Pancreas (tissue), 10 donors: ENCODE data around the gene PCDHA10. TPM values are rescaled to one million over a fixed set of nuclear protein-coding genes. Genes with fewer than 3 reads are reported as not detected.
"Not testable (repeated sequence)": the region's sequence is repeated elsewhere in the genome, so short reads cannot be mapped to it uniquely, and the experiment has no call there.

Experiments
- ATAC-seq, 4 donors: fragments of 200-7000 bp; cut with Tn5 transposase; one replicate each; pipeline versions ENCODE4 v1.8.0 to v1.9.1; 2020; ENCODE audit warnings: mild to moderate bottlenecking in 4 of 4, moderate library complexity in 4 of 4
- DNase-seq, 6 donors: peaks; one replicate each; pipeline ENCODE4 v3.0.0-alpha.2; 2020
- FAIRE-seq: peaks from 2 replicates; lab custom pipeline; 2012; peaks lifted over from hg19 to GRCh38; lab: Jason Lieb, UNC
- H3K27ac ChIP-seq, 4 donors: fragments of 200-600 bp; sonication (generic); 1 replicate in 3 of 4; 2 replicates in 1 of 4; pipeline versions ENCODE4 v1.5.0 to v1.8.0; 2020
- H3K27me3 ChIP-seq, 4 donors: fragments of 200-600 bp; one replicate each; pipeline ENCODE4 v1.8.0; 2021
- H3K36me3 ChIP-seq, 3 donors: fragments of 200-600 bp; sonication (generic) in 1 of 3; one replicate each; pipeline versions ENCODE4 v1.5.0 to v1.8.0; 2020 to 2021
- H3K4me1 ChIP-seq, 3 donors: fragments of 200-600 bp; one replicate each; pipeline ENCODE4 v1.8.0; 2021
- H3K4me3 ChIP-seq, 4 donors: fragments of 200-600 bp; sonication (generic) in 2 of 4; one replicate each; pipeline versions ENCODE4 v1.5.0 to v1.8.0; 2020 to 2021
- H3K9me3 ChIP-seq, 4 donors: fragments of 200-600 bp; one replicate each; pipeline ENCODE4 v1.8.0; 2021
- CTCF ChIP-seq, 4 donors: fragments of 200-600 bp; sonication (generic) in 3 of 4; IDR thresholded peaks; one replicate each; pipeline versions ENCODE4 v1.5.0 to v1.8.0; 2021; ENCODE audit warnings: antibody characterized with exemption in 4 of 4
- WGBS, 2 donors: extraction: QIAGEN DNeasy Blood & Tissue Kit; methylation state at CpG; one replicate each; pipeline ENCODE4 v1.1.7; 2013; 5-methylcytosine and 5-hydroxymethylcytosine counted together
- intact Hi-C, 3 donors: fragments of 100-400 bp; cut with DNase I; formaldehyde crosslinking; loops; one replicate each; pipeline versions ENCODE4 v1.11.1 to v1.14.2; 2022
- polyA plus RNA-seq, 2 donors: library from polyadenylated mRNA; stranded (reverse); fragments of 200-250 nt; gene quantifications; one replicate each; pipeline ENCODE4 v1.2.3, GENCODE V29; 2013
- total RNA-seq, 6 donors: library from RNA; stranded (reverse); fragmentation: NEBNext Ultra II Directional in 4 of 6; extraction: Animal tissue kit (Norgen Biotek cat#: 25700) in 4 of 6; gene quantifications; one replicate each; pipeline versions ENCODE4 v1.2.1 to v1.2.4, GENCODE V29; 2021 to 2023
- donor health status: healthy with polysubstance abuse.
- donor health status: DM: no; HTN: no; CAD: no; lungs with moderate emphysema.
- donor health status: DM: no; HTN: no; CAD: no.
- donor health status: control.
- donor health status: control.
- donor health status: Bipolar disorder and iron deficiency.
- donor health status: DM: yes; HTN: yes; CAD: no.
- donor health status: DM: no; HTN: no; CAD: no.
- donor health status: DM: no; HTN: no; CAD: no.
- donor health status: DM: yes; HTN: yes; CAD: no.

PCDHA10 gene
- total RNA-seq (1 to 10 TPM; 1.4 to 6.7 (median 3.1) TPM), polyA plus RNA-seq (under 1 TPM; 0.16 to 0.34 TPM)

- H3K4me3 ChIP-seq: peak within 1 kb of the TSS in 3 of 4 donors; percentile 13 to 38 (median 34)
- H3K27ac ChIP-seq: peak within 1 kb of the TSS in 3 of 4 donors; percentile 34 to 54 (median 38)
- no peaks in the 10 kb centered on the region for H3K27me3 ChIP-seq
- peak; percentile 79 to 97 (median 90) for ATAC-seq
- DNase-seq: no peak
- peak in 2 of 4 donors; percentile 5 to 12 for TF ChIP-seq CTCF (IDR thresholded peaks at IDR 0.05)
- no peaks in the 10 kb centered on the region for H3K36me3 ChIP-seq
- H3K9me3 ChIP-seq: no peaks in the 10 kb centered on the region
- intact Hi-C loops: no loop called here
- WGBS, 2 donors: 18% methylated on average over 44 of the region's 44 CpGs; no CpG with 5 or more reads in 1 of the 2 donors
- no peak for FAIRE-seq
- H3K4me1 ChIP-seq: no peaks in the 10 kb centered on the region
These were observed at the start of gene PCDHA10 for GRCh38 chr5:140855772-140856674. Gene PCDHA10, plus strand, starts transcription at chr5:140855897. Its CDS starts 152 bp downstream, at chr5:140856049.

GRCh38 chr5:140806834-140807775 is 48.6 kb upstream of the PCDHA10 start, which contains the start of gene PCDHA4:
Gene PCDHA4, plus strand, starts transcription at chr5:140807068.
- DNase-seq: peak in 4 of 6 donors; percentile 22 to 68 (median 61)
- Histone ChIP-seq H3K27ac (peak within 1 kb of the TSS in 1 of 4 donors; percentile 39), H3K4me1 (no peaks in the 10 kb centered on the region), H3K36me3 (no peaks in the 10 kb centered on the region), H3K9me3 (peaks cover 0 to 8% (median 0%) of the 10 kb centered on the region in 4 donors), H3K27me3 (peaks cover 0 to 8% (median 0%) of the 10 kb centered on the region in 4 donors), H3K4me3 (peak within 1 kb of the TSS in 3 of 4 donors; percentile 7 to 31 (median 28))
- no peak for FAIRE-seq
- intact Hi-C loops: no loop called here
- peak in 2 of 4 donors; percentile 22 to 37 for TF ChIP-seq CTCF (IDR thresholded peaks at IDR 0.05)
- 11 to 12% methylated on average over 34 to 41 of the region's 47 CpGs for WGBS, 2 donors
- ATAC-seq: peak; percentile 77 to 97 (median 94)

- H3K4me3 ChIP-seq, H3K4me1 ChIP-seq, H3K27me3 ChIP-seq, intact Hi-C loops, FAIRE-seq, H3K9me3 ChIP-seq, ATAC-seq, H3K27ac ChIP-seq, H3K36me3 ChIP-seq: not testable (repeated sequence)
- peak in 2 of 6 donors; percentile 40 to 41 for DNase-seq
- 53 to 57% methylated on average over 59 to 62 of the region's 62 CpGs for WGBS, 2 donors
These were observed 47.3 kb upstream of the PCDHA10 start for GRCh38 chr5:140808241-140808888.

GRCh38 chr5:140808889-140809291 is 46.8 kb upstream of the PCDHA10 start:
- TF ChIP-seq CTCF (IDR thresholded peaks at IDR 0.05): no peak
- no peaks in the 10 kb centered on the region for H3K36me3 ChIP-seq
- intact Hi-C loops: no loop called here
- peaks cover 0 to 6% (median 0%) of the 10 kb centered on the region in 4 donors for H3K9me3 ChIP-seq
- 55 to 57% methylated on average over 43 of the region's 43 CpGs for WGBS, 2 donors
- ATAC-seq: no peak
- FAIRE-seq: no peak
- no peaks in the 10 kb centered on the region for H3K4me1 ChIP-seq
- H3K4me3 ChIP-seq: no peak overlapping the region
- DNase-seq: peak in 2 of 6 donors; percentile 48 to 65
- no peak overlapping the region for H3K27ac ChIP-seq
- peaks cover 0 to 8% (median 0%) of the 10 kb centered on the region in 4 donors for H3K27me3 ChIP-seq
